H1 (cell line): Measurements from ENCODE around the gene NTPCR. TPM values are rescaled to one million over a fixed set of nuclear protein-coding genes. Genes with fewer than 3 reads are reported as not detected.
A peak's percentile ranks its signal among the peaks of the same experiment; 100 is the strongest.

ENCODE experiments used
- CTCF ChIA-PET: fragments of 300-600 bp; sonication (Branson Sonifier 250); formaldehyde crosslinking; loops from one replicate; lab custom pipeline; 2021; ENCODE audit not compliant: partially characterized antibody; lab: Charles Lee
- POLR2A ChIA-PET: fragments of 300-600 bp; sonication (Branson Sonifier 250); formaldehyde crosslinking; loops from one replicate; lab custom pipeline; 2021; ENCODE audit warnings: inconsistent platforms; ENCODE audit not compliant: partially characterized antibody; lab: Charles Lee
- DNase-seq, 2 experiments: peaks; one replicate each; pipeline versions ENCODE4 v3.0.0 to v3.0.0-alpha.2; 2010 to 2022; ENCODE audit warnings: low spot score in 2 of 2, low read depth in 1 of 2, mixed read lengths in 1 of 2
- FAIRE-seq: peaks from 2 replicates; lab custom pipeline; 2011; peaks lifted over from hg19 to GRCh38; lab: Jason Lieb, UNC
- H2AFZ ChIP-seq: 2 replicates; pipeline ENCODE4 v1.8.1; 2012; ENCODE audit warnings: low read length, inconsistent platforms
- H2AK5ac ChIP-seq: 2 replicates; pipeline ENCODE4 v1.6.1; 2013; ENCODE audit warnings: low read depth, low read length
- H2BK120ac ChIP-seq: replicated peaks from 2 replicates; pipeline ENCODE3; 2013; ENCODE audit warnings: low read depth, low read length, inconsistent platforms
- H2BK12ac ChIP-seq: 2 replicates; pipeline ENCODE4 v1.6.1; 2013; ENCODE audit warnings: low read depth, low read length
- H2BK15ac ChIP-seq: 2 replicates; pipeline ENCODE4 v1.6.1; 2013; ENCODE audit warnings: low read length
- H2BK20ac ChIP-seq: 2 replicates; pipeline ENCODE4 v1.6.1; 2013; ENCODE audit warnings: low read length
- H2BK5ac ChIP-seq: 2 replicates; pipeline ENCODE4 v1.6.1; 2013; ENCODE audit warnings: low read depth, low read length
- H3K14ac ChIP-seq: 2 replicates; pipeline ENCODE4 v1.6.1; 2013; ENCODE audit warnings: inconsistent platforms; ENCODE audit not compliant: insufficient read length
- H3K18ac ChIP-seq: 2 replicates; pipeline ENCODE4 v1.6.1; 2013; ENCODE audit warnings: low read length; ENCODE audit errors: extremely low read depth
- H3K23ac ChIP-seq: 2 replicates; pipeline ENCODE4 v1.6.1; 2013; ENCODE audit warnings: inconsistent platforms; ENCODE audit not compliant: insufficient read length
- H3K23me2 ChIP-seq: 2 replicates; pipeline ENCODE4 v1.6.1; 2013; ENCODE audit warnings: low read depth, low read length
- H3K27ac ChIP-seq: 2 replicates; pipeline ENCODE4 v1.6.1; 2011; ENCODE audit warnings: low read depth, low read length, inconsistent platforms
- H3K27me3 ChIP-seq, 4 experiments: replicated peaks in 1 of 4; 1 replicate in 1 of 4; 2 replicates in 3 of 4; pipeline versions ENCODE4 v1.6.1 to v1.8.1; 2011 to 2013; ENCODE audit warnings: low read length in 3 of 4, mild to moderate bottlenecking in 3 of 4, inconsistent platforms in 2 of 4, mixed read lengths in 2 of 4, moderate library complexity in 1 of 4; ENCODE audit not compliant: control insufficient read depth in 3 of 4, insufficient read depth in 3 of 4; ENCODE audit errors: extremely low read depth in 1 of 4
- H3K36me3 ChIP-seq, 4 experiments: 2 replicates each; pipeline versions ENCODE4 v1.6.1 to v1.8.1; 2011 to 2013; ENCODE audit warnings: mild to moderate bottlenecking in 4 of 4, low read length in 3 of 4, moderate library complexity in 2 of 4, control low read depth in 1 of 4, inconsistent platforms in 1 of 4; ENCODE audit not compliant: insufficient read depth in 4 of 4, control insufficient read depth in 2 of 4
- H3K4ac ChIP-seq: replicated peaks from 2 replicates; pipeline ENCODE3; 2013; ENCODE audit warnings: low read length, low read depth, mixed read lengths, inconsistent platforms; ENCODE audit not compliant: insufficient read length
- H3K4me1 ChIP-seq, 4 experiments: replicated peaks in 1 of 4; 1 replicate in 1 of 4; 2 replicates in 3 of 4; pipeline versions ENCODE4 v1.6.1 to v1.8.1; 2011 to 2013; ENCODE audit warnings: low read length in 3 of 4, inconsistent platforms in 2 of 4, mixed read lengths in 1 of 4; ENCODE audit not compliant: insufficient read depth in 4 of 4, control insufficient read depth in 3 of 4
- H3K4me2 ChIP-seq, 2 experiments: 2 replicates each; pipeline versions ENCODE4 v1.6.1 to v1.8.1; 2011 to 2013; ENCODE audit warnings: low read depth in 2 of 2, low read length in 2 of 2, control low read depth in 1 of 2, inconsistent platforms in 1 of 2, mild to moderate bottlenecking in 1 of 2; ENCODE audit not compliant: insufficient read depth in 1 of 2
- H3K4me3 ChIP-seq, 4 experiments: fragments of 200-600, 300-600 bp in 1 of 4; sonication (generic), shearing (Covaris generic), sonication (Bioruptor Twin) in 1 of 4; 2 replicates each; pipeline versions ENCODE4 v1.5.1 to v1.8.1; 2011 to 2016; ENCODE audit warnings: low read length in 4 of 4, low read depth in 3 of 4, control low read depth in 2 of 4, inconsistent platforms in 2 of 4, mild to moderate bottlenecking in 2 of 4, mixed read lengths in 1 of 4, moderate library complexity in 1 of 4; ENCODE audit not compliant: insufficient read depth in 2 of 4; ENCODE audit errors: extremely low read depth in 1 of 4
- H3K56ac ChIP-seq: replicated peaks from 2 replicates; pipeline ENCODE3; 2013; ENCODE audit warnings: low read depth, mild to moderate bottlenecking, mixed read lengths, low read length, inconsistent platforms; ENCODE audit not compliant: insufficient read length
- H3K79me1 ChIP-seq: 2 replicates; pipeline ENCODE4 v1.6.1; 2013; ENCODE audit warnings: low read depth, low read length, control low read depth
- H3K79me2 ChIP-seq, 2 experiments: 2 replicates each; pipeline versions ENCODE4 v1.6.1 to v1.8.1; 2012 to 2013; ENCODE audit warnings: low read length in 2 of 2, mild to moderate bottlenecking in 2 of 2, inconsistent platforms in 1 of 2; ENCODE audit not compliant: insufficient read depth in 2 of 2, control insufficient read depth in 1 of 2
- H3K9ac ChIP-seq, 4 experiments: replicated peaks in 1 of 4; 1 replicate in 1 of 4; 2 replicates in 3 of 4; pipeline versions ENCODE4 v1.6.1 to v1.8.1; 2011 to 2013; ENCODE audit warnings: low read depth in 3 of 4, low read length in 3 of 4, control low read depth in 2 of 4, mild to moderate bottlenecking in 2 of 4, moderate library complexity in 2 of 4, inconsistent platforms in 1 of 4; ENCODE audit errors: extremely low read depth in 1 of 4
- H3K9me3 ChIP-seq, 2 experiments: 2 replicates each; pipeline versions ENCODE4 v1.6.1 to v1.8.1; 2012 to 2013; ENCODE audit warnings: mild to moderate bottlenecking in 2 of 2, moderate library complexity in 2 of 2, control low read depth in 1 of 2, inconsistent platforms in 1 of 2, low read depth in 1 of 2, low read length in 1 of 2, mixed read lengths in 1 of 2; ENCODE audit not compliant: insufficient read depth in 2 of 2
- H4K20me1 ChIP-seq, 2 experiments: replicated peaks in 1 of 2; 2 replicates each; pipeline versions ENCODE3 to v1.8.1; 2011 to 2013; ENCODE audit warnings: inconsistent platforms in 2 of 2, low read length in 2 of 2, mild to moderate bottlenecking in 1 of 2; ENCODE audit not compliant: insufficient read depth in 2 of 2, control insufficient read depth in 1 of 2
- H4K5ac ChIP-seq: 2 replicates; pipeline ENCODE4 v1.6.1; 2013; ENCODE audit warnings: low read length, low read depth, mixed read lengths, inconsistent platforms; ENCODE audit not compliant: insufficient read length
- H4K8ac ChIP-seq: 2 replicates; pipeline ENCODE4 v1.8.0; 2013; ENCODE audit warnings: mild to moderate bottlenecking, moderate library complexity, low read length, inconsistent platforms; ENCODE audit not compliant: insufficient read depth; ENCODE audit errors: extremely low read depth
- H4K91ac ChIP-seq: replicated peaks from 2 replicates; pipeline ENCODE3; 2013; ENCODE audit warnings: low read length, mixed read lengths, inconsistent platforms; ENCODE audit not compliant: insufficient read length
- CREB1 ChIP-seq: IDR thresholded peaks from 2 replicates; pipeline ENCODE4 v1.6.1; 2012; ENCODE audit warnings: inconsistent platforms
- EZH2 ChIP-seq: fragments of 200-600 bp; sonication (generic); IDR thresholded peaks from 2 replicates; pipeline ENCODE4 v1.7.1; 2012; ENCODE audit warnings: low read depth, mild to moderate bottlenecking, moderate library complexity, low read length, inconsistent platforms; ENCODE audit not compliant: severe bottlenecking
- TEAD4 ChIP-seq: IDR thresholded peaks from 2 replicates; pipeline ENCODE4 v1.6.1; 2012; ENCODE audit warnings: low read depth, low read length, inconsistent platforms, mixed read lengths
- WGBS, 2 experiments: shearing (Covaris generic) in 1 of 2; methylation state at CpG; one replicate each; pipeline versions ENCODE4 v1.1.6 to v1.1.7; 2013 to 2015; ENCODE audit warnings: low lambda C conversion rate in 2 of 2, mixed read lengths in 2 of 2, inconsistent platforms in 1 of 2, low coverage in 1 of 2, missing lambda C conversion rate in 1 of 2; ENCODE audit not compliant: insufficient replicate concordance in 2 of 2, insufficient coverage in 1 of 2, insufficient read length in 1 of 2; ENCODE audit errors: extremely low coverage in 1 of 2, missing lambda C conversion rate in 1 of 2; 5-methylcytosine and 5-hydroxymethylcytosine counted together
- polyA plus RNA-seq, 7 experiments: library from polyadenylated mRNA; depleted of rRNA in 3 of 7; stranded (reverse) in 5 of 7; unstranded in 2 of 7; fragments of >200 nt in 5 of 7; fragments of 200-250 nt in 2 of 7; gene quantifications; 1 replicate in 5 of 7; 2 replicates in 1 of 7; 4 replicates in 1 of 7; pipeline versions ENCODE4 v1.2.1 to v1.2.3, GENCODE V29; 2011 to 2013; ENCODE audit warnings: missing spikeins in 2 of 7, mixed read lengths in 2 of 7
- total RNA-seq: library from RNA; stranded (reverse); fragmentation: NEBNext Ultra II Directional; extraction: Animal tissue kit (Norgen Biotek cat#: 25700); gene quantifications from 2 replicates; pipeline ENCODE4 v1.2.1, GENCODE V29; 2021

The NTPCR gene
- total and polyA plus RNA-seq, 2 of the 8 experiments (the other 6 are each of a cell fraction or from before 2014, with no cell fraction given): 22.6 to 73.1 TPM

GRCh38 chr1:232923739-232924386 is 26.5 kb upstream of the NTPCR start:
- no peaks in the 10 kb centered on the region for H3K27me3 ChIP-seq
- WGBS, 2 experiments: 89% methylated on average over 4 of the region's 4 CpGs; no CpG with 5 or more reads in 1 of the 2 experiments
- H2AFZ ChIP-seq: no peak overlapping the region
- H2BK120ac ChIP-seq: no peak overlapping the region
- no peaks in the 10 kb centered on the region for H3K79me1 ChIP-seq
- no peak overlapping the region for H3K18ac ChIP-seq
- H3K36me3 ChIP-seq: no peaks in the 10 kb centered on the region
- no peak overlapping the region for H3K56ac ChIP-seq
- H3K4me3 ChIP-seq: no peak overlapping the region
- H2BK20ac ChIP-seq: no peak overlapping the region
- no peak overlapping the region for H2BK12ac ChIP-seq
- no peaks in the 10 kb centered on the region for H3K4me1 ChIP-seq
- H2BK5ac ChIP-seq: no peak overlapping the region
- H3K4me2 ChIP-seq: no peak overlapping the region
- H3K79me2 ChIP-seq: no peaks in the 10 kb centered on the region
- H2AK5ac ChIP-seq: no peak overlapping the region
- no peaks in the 10 kb centered on the region for H3K9me3 ChIP-seq
- no peak overlapping the region for H4K5ac ChIP-seq
- no peak overlapping the region for H3K4ac ChIP-seq
- no peak overlapping the region for H4K8ac ChIP-seq
- TF ChIP-seq TEAD4 (no peak), CREB1 (no peak), EZH2 (no peak)
- H4K91ac ChIP-seq: no peak overlapping the region
- H2BK15ac ChIP-seq: peak overlapping the region; percentile 5; the same call in 1 of the 2 replicates
- H3K27ac ChIP-seq: no peak overlapping the region
- no peaks in the 10 kb centered on the region for H4K20me1 ChIP-seq
- ChIA-PET POLR2A (no interaction called here), CTCF (no interaction called here)
- H3K9ac ChIP-seq: no peak overlapping the region
- H3K23me2 ChIP-seq: no peaks in the 10 kb centered on the region
- FAIRE-seq (no peak), DNase-seq (no peak)
- no peak overlapping the region for H3K23ac ChIP-seq
- no peak overlapping the region for H3K14ac ChIP-seq
